ENCODE results near the gene DAZAP1.

- TF ChIP-seq EZH2 (IDR thresholded peaks at IDR 0.05) (peak; percentile 84), CTCF (IDR thresholded peaks at IDR 0.05) (no peak)
Observed at GRCh38 chr19:1468274-1468820, 61.0 kb downstream of the DAZAP1 start.
